Epidermal melanocyte (primary cell): ENCODE data around the gene FILIP1.
"Not testable (repeated sequence)": the region's sequence is repeated elsewhere in the genome, so short reads cannot be mapped to it uniquely, and the experiment has no call there.

Experiments
- DNase-seq: peaks from one replicate; pipeline ENCODE4 v3.0.0; 2011; ENCODE audit warnings: low spot score; ENCODE audit not compliant: insufficient read length

The FILIP1 gene

DNA sequence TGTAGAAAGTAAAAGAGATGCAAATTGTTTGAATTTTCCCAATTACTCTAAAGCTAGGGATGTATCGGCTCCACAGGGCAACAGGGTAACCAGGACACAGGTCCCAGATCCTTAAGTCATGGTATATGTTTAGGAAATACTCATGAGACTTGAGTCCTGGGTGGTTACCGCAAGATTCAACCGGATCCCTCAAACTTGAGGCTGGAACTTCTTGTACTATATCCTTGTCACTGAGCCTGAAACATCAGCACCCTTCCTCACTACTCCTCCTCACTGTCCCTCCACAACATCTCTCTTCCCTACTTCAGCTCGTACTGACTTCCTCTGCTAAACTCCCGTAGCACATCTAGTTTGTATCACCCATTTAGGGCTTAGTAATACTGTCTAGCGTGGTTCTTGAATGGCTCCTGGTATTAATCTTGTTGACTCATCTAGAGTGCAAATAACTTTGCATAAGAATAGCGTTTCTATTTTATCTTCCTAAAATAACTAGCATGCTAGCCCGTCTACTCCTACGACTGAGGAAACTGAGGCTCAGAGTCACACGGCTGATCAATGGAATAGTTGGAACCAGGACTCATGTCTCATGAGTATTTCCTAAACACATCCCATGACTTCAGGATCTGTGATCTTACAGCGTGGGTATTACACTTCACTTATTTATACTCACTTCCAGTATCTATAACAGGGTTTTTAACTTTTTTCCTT lies 72.1 kb downstream of the FILIP1 start:
- no peak for DNase-seq

DNA sequence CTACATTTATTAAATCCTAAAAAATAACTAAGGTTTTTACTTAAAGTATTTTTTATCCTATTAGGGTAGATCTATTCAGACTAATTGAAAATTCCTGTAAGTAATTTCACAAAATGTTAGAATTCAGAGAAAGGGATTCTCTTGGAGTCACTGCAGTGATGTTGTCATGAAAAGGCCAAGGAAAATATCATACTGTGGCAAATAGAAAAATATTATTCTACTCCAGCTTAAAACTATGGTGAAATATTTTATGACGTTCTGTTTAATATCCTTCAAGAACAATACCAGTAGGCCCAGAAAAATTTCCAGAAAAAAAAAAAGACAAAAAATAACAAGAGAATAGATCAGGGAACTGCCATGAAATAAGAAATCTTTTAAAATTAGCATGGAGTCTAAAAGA lies 73.6 kb downstream of the FILIP1 start:
- no peak for DNase-seq

DNA sequence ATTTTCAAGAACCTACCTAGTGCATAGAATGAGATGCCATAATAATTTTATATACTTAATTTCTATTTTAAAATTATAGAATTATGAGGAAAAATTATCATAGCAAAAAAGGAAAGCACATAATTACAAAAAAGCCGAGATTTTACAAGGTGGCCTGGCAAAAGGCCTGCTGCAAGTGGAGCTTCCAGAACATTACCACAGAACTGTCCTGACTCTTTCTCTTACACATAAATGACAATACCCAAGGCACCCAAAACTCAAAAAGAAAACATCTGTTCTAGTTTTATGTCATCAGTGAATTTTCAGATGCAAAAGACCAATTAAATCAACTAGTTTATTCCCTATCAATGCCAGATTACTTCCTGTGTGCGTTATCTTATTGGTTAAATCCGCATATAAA lies 74.2 kb downstream of the FILIP1 start:
- no peak for DNase-seq

DNA sequence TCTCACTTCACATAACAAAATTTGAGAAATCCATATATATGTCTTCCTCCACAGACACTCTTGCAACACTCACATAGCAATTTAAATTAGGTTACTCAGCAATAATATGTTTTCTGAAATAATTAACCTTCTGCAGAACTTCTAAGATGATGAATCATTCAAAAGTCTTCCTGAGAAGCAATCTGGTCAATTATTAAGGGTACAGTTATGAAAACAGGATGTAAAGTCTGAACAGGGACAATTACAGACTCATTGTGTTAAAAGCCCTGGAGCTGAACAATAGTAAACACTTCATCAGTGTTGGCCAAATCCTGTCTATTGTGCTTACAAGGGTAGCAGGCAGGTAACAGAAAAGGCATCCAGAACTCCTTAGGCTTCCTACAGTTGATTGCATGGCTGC lies 75.4 kb downstream of the FILIP1 start:
- DNase-seq = no peak

DNA sequence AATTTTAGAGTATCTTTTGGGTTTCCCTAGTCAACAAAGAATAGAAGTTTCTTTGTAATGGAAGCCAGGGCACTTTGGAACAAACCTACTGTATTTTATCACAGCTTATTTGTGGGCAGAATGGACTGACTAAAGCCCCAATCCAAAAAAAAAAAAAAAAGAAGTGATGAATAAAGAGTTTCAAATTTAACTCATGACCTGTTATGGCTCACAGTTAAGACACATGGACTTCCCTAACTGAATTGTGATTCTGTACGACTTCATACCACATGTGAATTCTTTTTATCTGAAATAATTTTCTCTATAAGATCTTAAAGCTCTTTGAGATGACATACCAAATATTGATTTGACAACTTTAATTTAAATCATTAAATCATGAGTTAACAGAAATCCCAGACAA lies 77.2 kb downstream of the FILIP1 start:
- DNase-seq = no peak

DNA sequence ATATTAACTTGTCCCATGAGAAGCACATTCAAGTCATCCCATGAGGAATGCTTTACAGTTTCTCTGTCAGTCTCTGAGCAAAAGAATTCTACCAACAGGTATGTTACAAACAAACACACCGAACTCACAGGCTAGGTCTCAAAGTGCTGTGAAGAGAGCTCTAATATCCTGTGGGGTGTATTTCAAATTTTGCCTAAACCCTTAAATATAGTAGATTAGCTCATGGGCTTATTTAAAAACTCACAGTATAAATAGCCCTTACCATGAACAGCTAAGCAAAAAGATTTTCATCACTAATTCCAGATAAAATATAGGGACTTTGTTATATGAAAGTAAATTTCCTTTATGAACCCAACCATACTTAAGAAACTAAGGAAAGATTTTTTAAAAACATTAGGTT lies 77.8 kb downstream of the FILIP1 start:
- no peak for DNase-seq

DNA sequence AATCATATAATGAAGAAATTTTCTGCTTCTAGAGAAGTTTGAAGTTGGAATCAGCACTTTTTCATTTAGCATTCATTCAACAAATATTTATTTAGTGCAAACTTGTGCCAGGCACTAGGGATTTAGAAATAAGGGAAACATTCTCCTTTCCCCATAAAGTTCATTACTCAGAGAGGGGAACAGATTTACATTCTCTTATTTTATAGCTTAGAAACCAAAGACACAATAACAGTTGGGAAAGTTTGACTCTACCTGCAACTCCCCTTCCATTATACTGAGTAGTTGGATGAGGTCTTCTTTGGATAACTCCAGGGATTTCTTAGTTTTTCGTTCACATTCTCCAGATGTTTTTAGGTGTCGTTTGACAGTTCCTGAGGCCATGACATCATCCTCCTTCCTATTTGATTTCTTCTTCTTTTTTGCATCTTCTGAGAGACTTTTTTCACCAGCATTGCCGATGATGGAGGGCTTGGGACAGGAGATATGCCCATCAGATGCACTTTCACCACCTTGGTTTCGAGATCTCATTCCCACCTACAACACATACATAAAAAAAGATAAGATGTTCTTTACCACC lies 79.1 kb downstream of the FILIP1 start:
- DNase-seq = no peak

DNA sequence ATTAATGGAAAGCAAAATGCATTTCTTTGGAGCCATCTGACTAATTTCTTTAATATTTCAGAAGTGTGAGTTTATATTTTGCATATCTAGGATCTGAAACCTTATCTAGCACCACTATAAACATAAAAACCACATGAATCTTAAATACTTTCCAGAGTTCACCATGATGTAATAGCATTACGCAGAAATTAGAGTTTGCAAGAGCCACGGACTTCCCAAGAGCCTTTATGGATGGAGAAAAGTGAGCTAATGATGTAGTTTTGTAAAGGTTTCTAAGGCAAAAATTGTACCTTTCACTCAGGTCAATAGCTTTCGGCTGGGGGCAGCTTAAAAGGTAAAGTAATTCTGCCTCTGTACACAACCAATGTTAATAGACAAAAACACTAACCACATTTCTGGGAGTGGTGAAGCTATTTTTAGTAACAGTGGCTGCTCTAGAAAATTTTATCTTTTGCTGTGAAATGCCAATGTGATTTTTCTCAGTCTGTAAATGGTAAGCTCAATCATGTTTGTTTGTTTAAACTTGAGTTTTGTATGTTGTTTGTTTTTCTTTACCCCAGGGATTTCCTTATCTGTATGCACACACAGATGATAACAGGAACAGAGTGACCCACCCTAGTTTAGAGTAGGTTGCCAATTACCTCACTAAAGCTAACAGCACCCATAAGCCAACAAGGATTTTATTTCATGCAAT lies 80.5 kb downstream of the FILIP1 start:
- no peak for DNase-seq

DNA sequence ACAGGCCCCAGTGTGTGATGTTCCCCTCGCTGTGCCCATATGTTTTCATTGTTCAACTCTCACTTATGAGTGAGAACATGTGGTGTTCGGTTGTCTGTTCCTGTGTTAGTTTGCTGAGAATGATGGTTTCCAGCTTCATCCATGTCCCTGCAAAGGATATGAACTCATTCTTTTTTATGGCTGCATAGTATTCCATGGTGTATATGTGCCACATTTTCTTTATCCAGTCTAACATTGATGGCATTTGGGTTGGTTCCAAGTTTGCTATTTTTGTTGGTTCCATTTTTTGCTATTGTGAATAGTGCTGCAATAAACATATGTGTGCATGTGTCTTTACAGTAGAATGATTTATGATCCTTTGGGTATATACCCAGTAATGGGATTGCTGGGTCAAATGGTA lies 83.0 kb downstream of the FILIP1 start:
- DNase-seq = not testable (repeated sequence)

DNA sequence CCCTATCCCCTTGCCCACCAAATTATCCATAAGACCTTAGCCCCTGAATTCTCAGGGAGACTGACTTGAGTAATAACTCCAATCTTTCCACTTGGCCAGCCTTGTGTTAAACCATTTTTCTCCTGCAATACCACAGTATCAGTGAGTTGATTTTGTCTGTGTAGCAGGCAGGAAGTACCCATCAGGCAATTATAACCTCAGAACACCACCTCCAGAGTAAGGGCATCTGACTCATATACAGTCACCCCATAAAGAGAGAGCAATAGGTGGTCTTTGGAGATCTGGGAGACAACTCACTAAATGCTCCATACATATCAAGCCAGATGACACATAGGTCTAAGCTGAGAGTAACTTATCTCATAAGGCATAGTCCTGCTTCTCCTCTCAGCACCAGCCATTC lies 83.7 kb downstream of the FILIP1 start:
- no peak for DNase-seq

DNA sequence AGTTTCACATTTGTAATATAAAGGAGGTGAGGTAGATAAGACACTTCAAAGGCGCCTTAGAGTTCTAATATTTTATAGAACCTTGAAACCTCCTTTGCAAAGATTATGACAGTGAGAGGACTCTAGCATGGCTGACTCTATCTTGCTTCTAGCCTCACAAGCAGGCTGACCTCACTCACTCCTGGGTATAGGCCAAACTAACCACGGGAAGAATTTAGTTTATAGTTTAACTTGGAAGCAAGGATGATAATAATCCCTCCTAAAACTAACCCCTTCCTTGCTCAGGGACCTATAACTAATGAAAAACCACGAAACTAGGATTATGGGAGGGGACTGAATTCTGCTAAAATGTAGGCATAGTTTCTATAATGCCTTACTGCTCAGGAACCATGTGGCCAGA lies 84.3 kb downstream of the FILIP1 start:
- DNase-seq = no peak

DNA sequence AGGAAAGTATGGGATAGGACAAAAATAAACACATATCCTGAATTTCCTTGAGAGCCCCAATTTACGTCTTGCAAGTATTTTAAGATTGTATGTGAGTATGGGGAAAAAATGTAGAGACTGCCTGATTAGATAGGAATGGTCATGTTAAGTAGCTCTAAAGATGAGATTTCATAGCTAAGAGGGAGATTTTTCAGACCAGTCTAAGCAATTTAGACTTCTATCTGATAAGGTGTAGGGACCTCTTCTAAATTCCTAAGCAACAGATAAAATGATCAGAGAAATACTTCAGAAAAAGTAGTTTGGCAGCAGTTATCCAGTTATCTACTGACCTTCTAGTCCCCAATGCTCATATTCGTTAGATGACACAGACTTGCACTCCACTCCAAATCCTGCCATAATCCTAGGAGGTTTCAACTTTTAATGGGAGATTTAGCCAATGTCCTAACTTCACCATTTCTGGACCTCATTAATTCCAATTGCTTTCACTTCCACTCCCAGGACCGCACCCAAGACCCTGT lies 90.0 kb downstream of the FILIP1 start:
- DNase-seq = no peak

DNA sequence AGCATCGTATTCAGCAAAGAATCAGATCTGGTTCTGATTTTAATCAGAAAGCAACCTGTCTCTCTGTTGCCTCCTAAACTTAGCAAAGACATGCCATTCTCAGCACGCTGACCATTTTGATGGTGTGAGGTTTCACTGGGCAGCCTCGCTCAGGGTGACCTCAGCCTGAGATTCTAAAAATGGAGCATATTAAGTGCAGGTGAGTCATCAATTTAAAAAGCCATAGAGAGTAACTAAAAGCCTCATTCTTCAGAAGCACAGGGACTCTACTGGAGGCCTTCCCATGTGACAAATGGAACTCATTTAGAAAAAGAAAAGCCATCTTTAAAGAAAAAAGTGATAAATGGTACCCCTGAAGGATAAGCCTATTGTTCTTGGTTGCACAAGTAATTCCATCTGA lies 91.3 kb downstream of the FILIP1 start:
- DNase-seq = no peak

DNA sequence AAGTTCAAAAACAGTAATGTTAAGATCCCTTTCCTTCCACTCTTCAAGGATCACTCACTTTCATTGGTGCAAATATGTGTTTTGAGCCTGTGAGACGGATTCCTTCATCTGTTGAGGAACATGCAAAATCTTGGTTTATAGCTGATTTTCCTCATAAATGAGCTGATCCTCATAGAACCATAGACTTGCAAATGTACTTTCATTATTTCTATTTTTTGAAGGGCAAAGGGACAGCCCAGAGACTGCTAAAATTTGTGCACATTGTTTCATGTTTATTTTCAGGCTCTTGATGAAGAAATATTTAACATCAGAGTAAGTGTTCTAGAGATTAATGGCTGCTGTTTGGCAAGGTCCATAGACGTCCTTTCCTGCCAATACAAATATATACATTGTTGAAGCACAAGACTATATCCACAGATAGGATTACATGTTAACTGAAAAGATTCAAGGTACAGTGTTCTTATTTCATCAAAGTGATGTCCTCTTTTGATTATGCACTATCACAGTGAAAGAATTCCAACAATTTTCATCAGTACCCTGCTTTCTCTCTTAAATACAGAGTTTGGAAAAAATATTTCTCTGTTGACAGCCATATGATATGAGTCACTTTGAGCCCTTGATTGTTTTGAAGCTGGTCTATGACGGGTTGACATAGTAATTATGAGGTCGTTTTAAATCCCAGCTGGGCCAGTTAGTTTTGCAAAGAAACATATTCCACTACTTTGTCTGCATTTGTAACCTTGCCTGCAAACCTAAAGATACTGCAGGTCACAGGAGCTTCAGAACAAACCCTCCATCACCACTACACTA lies 95.7 kb downstream of the FILIP1 start:
- no peak for DNase-seq

DNA sequence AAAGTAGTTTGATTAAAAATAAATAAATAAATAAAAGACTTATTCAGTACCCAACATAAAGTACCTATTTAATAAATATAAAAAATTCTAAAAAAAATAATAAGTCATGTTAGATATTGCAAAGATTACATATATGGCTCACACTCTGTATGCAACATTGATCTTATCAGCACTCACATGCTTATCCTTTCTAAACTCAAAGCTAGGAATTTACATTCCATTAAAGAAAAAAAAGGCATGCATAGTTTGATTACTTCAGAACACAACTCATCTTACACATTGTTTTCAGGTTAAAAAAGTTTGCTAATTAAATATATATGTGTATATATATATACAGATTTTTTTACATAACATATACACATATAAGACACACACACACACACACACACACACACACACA lies 96.4 kb downstream of the FILIP1 start:
- DNase-seq = no peak

DNA sequence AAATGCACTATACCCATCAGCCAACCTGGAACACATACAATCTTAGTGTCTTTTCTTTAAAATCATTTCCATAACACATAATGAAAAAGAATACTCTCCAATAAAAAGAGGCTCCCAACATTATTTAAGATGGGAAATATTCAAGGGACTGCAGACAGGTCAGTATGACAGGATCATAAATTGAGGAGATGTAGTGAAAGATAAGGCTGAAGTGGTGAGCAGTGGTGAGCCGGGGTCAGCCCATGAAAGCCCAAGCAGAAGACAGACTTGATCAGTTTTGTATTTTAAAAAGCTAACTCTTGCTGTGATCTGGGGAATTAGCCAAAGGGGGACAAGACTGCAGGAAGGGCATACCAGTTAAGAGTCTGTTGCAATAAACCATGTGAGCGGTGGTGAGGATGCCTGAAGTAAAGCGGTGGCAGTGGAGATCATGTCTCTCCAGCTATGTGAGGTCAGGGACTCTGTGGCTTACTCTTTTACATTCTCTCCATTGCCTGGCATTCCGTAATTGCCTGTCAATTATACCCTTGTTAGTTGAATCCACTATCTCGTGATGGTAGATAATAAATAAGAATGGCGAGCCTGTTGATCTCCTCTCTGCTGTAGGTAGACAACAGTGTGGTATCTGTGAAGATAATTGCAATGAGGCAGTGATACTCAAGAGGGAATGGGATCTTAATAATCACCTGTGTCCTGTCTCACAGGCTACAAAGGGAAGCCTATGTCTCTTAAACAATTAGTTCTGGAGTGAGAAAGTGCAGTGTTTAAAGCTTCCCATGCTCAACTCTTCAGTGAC lies 97.4 kb downstream of the FILIP1 start:
- DNase-seq = no peak

DNA sequence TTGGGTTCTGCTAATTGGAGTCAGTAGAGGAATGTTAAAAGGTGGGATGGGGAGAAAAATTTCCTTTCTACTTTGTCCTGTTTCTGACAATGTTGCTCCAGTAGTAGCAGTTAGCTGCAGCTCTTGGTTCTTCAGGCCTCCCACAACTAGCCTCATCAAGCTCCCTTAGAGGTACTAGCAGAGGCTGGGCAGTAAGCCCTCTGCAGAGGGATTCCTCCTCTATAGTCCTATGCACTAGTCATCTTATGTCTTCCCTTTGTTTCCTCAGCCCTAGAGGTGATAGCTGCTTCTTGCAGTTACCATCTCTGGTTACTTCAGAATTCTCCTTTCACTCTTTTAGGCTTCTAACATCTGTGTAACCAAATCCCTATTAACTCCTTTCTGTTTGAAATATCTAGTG lies 99.8 kb downstream of the FILIP1 start:
- no peak for DNase-seq

DNA sequence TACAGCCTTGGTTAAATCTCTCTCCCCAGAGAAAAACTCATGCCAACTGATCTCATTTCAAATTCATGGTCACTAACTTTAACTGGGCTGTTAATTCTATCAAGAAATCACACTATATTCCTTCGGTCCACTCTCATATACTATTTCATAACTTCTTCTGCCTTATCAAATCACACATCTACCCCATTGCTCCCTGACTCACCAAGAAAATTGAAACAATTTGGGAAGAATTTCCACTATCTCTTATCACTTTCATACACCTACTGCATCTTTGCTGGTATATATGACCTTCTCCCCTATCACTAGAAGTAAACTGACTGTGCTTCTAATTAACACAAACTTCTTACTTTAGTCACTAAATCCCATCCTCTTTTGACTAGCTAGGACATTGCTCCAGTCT lies 102.3 kb downstream of the FILIP1 start:
- no peak for DNase-seq

DNA sequence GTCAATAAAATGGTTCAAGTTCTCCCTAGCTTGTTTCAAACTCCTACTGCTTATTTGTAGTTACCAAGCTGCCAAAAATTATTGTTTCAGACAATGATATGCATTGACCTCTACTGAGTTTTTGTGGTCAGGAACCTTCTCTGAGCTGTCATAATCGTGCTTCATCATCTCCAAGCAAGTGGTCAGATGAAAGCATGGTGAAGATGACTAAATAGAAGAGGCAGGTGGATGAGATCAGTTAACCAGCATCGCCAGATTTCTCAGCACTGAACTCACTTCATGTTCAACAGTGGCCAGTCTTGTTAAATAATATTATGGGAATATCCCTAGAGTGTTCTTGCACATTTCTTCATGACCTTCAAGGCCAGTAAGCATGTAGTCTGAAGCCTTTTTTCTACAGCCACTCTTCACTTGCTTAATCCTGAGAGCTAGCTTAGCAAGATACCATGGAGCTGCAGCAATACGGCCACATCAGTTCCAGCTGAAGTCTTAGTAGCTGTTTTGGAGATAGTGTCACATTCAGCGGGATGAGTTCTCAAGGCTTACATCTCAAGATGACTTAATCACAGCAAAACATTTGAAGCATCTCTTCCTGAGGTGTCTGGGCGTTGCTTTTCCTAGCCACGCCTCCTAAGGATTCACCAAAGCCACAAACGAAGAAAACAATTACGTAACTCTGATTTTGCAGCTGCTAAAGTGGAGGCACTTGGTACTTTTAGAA lies 107.4 kb downstream of the FILIP1 start:
- DNase-seq = no peak

DNA sequence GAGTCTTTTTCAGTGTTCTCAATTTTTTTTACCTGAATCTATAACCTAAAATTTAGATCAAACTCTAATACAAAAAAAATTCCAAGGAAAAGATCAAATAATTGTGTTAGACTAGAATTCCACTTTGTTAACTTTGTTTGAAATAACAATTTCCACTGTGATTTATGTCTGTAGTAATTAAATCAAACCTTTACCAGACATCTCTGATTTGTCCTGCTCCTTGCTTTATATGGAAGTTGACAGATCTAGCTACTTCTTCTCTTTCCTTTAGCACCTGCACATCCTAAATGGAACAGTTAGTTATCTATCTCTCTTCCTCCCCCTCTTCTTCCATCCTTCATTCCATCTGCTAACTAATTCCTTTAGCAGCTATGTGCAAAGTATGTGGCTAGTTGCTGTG lies 109.5 kb downstream of the FILIP1 start:
- DNase-seq = no peak

DNA sequence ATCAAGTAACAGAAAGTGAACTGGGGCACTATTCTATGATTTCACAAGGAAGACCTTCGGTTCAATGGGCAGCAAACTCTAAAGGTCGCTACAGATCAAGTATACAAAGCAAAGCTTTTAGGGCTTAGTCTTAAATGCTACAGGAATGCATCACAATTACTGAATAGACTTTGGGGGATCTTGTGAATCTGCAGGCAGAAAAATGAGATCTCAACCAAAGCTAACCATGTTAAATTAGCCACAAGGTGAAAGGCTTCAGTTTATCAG lies 111.0 kb downstream of the FILIP1 start:
- DNase-seq = no peak
